Stimulated activated naive B cell treated with anti-CD40 and anti-IgM and Interleukin-4, amounts not matched to agents 10 μg/mL and 1 μg/mL and 100 μg/mL, for 72 hours (primary cell): Measurements from ENCODE around the gene MAPK8IP3.
A peak's percentile ranks its signal among the peaks of the same experiment; 100 is the strongest.

ENCODE experiments used
- ATAC-seq, 2 donors: fragments of 150-1000 bp; cut with Tn5 transposase; replicated peaks; 2 replicates each; pipeline ENCODE4 v1.10.0; 2021; ENCODE audit warnings: moderate library complexity in 1 of 2
- DNase-seq: peaks from one replicate; pipeline ENCODE4 v3.0.0; 2021
- H3K27ac Mint-ChIP-seq: one replicate; pipeline ENCODE4 v1.8.0; 2022; ENCODE audit warnings: mild to moderate bottlenecking, mixed read lengths
- H3K27me3 Mint-ChIP-seq, 2 donors: one replicate each; pipeline ENCODE4 v1.8.0; 2022; ENCODE audit warnings: mixed read lengths in 2 of 2
- H3K36me3 Mint-ChIP-seq, 2 donors: one replicate each; pipeline ENCODE4 v1.8.0; 2022; ENCODE audit warnings: mixed read lengths in 2 of 2, mild to moderate bottlenecking in 1 of 2
- H3K4me1 Mint-ChIP-seq, 2 donors: one replicate each; pipeline ENCODE4 v1.8.0; 2022; ENCODE audit warnings: mixed read lengths in 2 of 2, mild to moderate bottlenecking in 1 of 2
- H3K4me3 Mint-ChIP-seq, 2 donors: one replicate each; pipeline ENCODE4 v1.8.0; 2022; ENCODE audit warnings: mild to moderate bottlenecking in 2 of 2, mixed read lengths in 2 of 2, moderate library complexity in 1 of 2
- H3K9me3 Mint-ChIP-seq, 2 donors: one replicate each; pipeline ENCODE4 v1.8.0; 2022; ENCODE audit warnings: mixed read lengths in 2 of 2, mild to moderate bottlenecking in 1 of 2

MAPK8IP3 gene

DNA sequence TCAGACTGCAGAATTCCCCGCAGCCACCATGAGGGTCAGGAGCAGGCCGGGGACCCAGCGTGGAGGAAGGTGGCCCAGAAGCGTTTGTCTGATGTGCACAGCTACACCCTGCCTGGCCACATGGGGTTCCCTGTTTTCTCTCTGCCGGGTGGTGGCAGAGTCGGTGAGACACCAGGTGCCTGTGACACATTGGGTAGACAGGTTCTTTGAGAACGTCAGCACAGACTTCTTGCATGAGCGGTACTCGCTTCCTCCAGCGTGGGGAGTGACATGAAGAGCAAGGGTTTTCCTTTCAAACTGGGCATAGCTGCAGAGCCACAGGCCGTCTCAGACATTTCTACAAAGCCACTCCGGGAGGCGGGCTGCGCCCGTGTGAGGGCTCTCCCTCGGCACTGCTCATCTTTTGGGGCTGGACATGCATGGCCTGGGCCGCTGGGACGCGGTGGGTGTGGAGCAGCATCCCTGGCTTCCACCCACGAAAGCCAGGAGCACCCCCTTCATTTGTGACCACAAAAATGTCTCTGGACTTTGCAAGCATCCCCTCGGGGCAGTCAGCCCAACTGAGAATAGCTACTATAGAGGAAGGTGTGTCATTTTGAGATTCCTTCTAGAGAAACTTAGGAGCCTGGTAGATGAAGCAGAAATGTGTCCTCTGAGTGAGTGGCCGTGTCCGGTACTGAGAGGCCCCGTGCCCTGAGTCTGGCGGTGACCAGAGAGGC, 39.3 kb downstream of the MAPK8IP3 start:
- peaks cover 23 to 41% of the 10 kb centered on the region in 2 donors for H3K36me3 Mint-ChIP-seq
- DNase-seq (no peak), ATAC-seq (no peak)
- H3K27me3 Mint-ChIP-seq: no peaks in the 10 kb centered on the region
- peaks cover 0 to 8% of the 10 kb centered on the region in 2 donors for H3K4me1 Mint-ChIP-seq
- H3K9me3 Mint-ChIP-seq: no peaks in the 10 kb centered on the region
- H3K27ac Mint-ChIP-seq: peak overlapping the region; percentile 9
- H3K4me3 Mint-ChIP-seq: no peak overlapping the region

DNA sequence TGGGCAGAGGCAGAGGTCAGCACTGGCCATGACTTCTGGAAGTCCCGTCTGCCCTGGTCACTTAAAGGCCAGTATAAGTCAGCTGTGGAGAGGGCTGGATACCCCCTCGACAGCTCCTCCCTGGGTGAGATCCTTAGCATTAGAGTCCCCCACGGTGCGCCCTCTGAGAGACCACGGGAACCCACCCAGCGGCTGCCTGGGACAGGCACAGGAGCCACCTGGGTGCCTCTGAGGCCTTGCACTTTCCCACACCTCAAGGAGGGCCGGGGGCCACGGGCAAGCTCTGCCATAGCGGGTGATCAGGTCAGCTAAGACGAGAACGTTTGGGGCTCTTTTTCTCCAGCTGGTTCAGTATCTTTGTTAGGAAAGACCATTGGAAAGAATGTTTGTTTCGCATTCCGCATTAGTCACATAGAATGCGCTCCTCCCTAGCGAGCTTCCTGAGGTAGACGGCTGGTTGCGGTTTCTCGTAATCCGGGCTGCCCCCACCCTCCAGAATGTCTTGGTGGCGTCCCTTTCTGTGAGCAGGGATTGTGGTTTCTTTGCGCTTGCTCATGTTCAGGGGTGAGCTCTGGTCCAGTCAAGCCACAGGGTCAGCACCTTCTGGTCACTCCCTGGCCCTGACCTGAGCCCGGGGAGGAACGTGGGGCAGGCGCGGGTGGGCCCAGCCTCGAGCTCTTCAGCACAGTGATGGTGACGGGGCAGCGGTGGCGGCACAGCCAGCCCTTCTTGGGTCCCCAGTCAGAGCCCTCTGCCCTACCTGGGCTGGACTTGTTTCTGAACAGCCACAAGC, 40.1 kb downstream of the MAPK8IP3 start:
- peak overlapping the region; percentile 9 for H3K27ac Mint-ChIP-seq
- peaks cover 23 to 45% of the 10 kb centered on the region in 2 donors for H3K36me3 Mint-ChIP-seq
- ATAC-seq (no peak), DNase-seq (no peak)
- H3K27me3 Mint-ChIP-seq: no peaks in the 10 kb centered on the region
- peaks cover 0 to 5% of the 10 kb centered on the region in 2 donors for H3K4me1 Mint-ChIP-seq
- no peak overlapping the region for H3K4me3 Mint-ChIP-seq
- H3K9me3 Mint-ChIP-seq: no peaks in the 10 kb centered on the region

DNA sequence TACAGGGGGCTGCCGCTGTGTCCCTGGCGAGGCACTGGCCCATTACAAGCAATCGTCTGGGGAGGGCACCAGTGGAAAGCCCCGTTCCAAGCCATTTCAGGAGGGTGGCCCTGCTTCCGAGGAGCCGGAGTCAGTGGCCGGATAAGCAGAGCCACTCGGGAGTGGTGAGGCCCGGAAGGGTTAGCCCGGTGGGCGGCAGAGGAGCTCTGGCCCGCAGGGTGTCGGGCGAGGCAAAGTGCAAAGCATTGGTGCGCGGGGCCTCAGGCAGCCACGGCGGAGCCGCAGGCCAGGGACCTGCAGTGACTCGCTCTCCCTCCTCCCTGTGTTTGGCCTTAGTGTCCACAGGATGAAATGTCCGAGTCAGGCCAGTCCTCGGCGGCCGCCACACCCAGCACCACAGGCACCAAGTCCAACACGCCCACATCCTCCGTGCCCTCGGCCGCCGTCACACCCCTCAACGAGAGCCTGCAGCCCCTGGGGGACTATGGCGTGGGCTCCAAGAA, 40.7 kb downstream of the MAPK8IP3 start:
- Mint-ChIP-seq H3K4me3 (no peak overlapping the region), H3K4me1 (peaks cover 0 to 4% of the 10 kb centered on the region in 2 donors), H3K27me3 (no peaks in the 10 kb centered on the region), H3K36me3 (peaks cover 23 to 45% of the 10 kb centered on the region in 2 donors), H3K9me3 (no peaks in the 10 kb centered on the region), H3K27ac (peak overlapping the region; percentile 42)
- DNase-seq (no peak), ATAC-seq (no peak)

DNA sequence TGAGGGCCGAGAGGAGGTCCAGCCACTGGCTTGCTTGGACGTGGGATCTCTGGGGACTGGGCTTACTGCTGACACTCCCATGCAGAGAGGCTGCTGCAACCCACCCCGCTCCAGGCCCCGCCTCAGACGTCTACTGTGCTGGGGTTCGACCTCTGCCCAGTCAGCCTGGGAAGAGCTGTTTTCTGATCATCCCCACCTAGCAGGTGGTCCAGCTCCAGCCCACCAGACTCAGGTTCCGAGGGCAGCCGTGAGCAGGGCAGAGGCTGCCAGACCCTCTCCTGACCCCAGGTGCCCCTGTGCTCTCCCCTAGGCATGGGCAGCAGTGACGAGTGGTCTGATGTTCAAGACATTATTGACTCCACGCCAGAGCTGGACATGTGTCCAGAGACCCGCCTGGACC, 41.9 kb downstream of the MAPK8IP3 start:
- Mint-ChIP-seq H3K4me1 (peaks cover 0 to 3% of the 10 kb centered on the region in 2 donors), H3K9me3 (no peaks in the 10 kb centered on the region), H3K4me3 (no peak overlapping the region), H3K27me3 (no peaks in the 10 kb centered on the region), H3K36me3 (peaks cover 23 to 51% of the 10 kb centered on the region in 2 donors), H3K27ac (no peak overlapping the region)
- ATAC-seq: no peak
- no peak for DNase-seq

DNA sequence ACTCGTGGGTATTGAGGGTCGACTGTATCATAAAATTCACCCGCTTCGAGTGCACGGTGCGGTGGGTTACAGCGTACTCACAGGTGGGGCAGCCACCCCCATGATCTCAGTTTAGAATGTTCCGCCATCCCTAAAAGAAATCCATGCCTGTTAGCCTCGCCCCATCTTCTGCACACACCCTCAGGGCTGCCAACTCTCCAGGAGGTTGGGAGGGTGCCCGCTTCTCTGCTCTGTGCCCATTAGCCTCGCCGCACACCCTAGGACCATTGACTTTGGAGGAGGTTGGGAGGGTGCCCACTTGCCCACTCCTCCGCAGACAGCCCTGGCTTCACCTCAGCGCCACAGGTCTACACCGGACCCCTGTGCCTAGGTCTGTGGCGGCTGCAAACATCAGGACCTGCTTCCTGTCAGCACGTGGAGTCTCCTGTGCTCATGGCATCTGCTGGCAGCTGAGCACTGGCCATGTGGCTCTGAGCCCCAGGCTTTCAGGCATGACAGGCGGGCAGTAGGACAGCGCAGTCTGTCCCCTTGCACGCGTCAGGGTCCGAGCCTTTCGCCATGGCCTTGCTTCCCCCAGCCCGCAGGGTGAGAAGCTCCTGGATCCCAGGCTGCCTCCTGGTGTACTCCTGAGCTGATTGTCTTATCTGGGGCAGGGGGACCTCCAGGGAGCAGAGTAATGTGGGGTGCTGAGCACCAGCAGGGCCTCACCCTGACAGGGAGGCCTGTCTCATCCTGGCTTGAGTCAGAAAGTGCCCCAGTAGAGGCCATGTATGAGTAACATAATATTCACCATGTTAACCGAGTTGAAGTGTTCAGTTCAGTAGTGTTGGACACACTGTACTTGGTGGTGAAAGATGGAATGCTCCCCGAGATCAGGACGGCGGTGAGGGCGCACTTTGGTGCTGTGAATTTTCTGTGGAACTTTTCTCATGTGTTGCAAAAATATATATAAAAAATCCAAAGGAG, 43.4 kb downstream of the MAPK8IP3 start:
- no peaks in the 10 kb centered on the region for H3K27me3 Mint-ChIP-seq
- ATAC-seq: no peak
- no peak overlapping the region for H3K4me3 Mint-ChIP-seq
- peaks cover 0 to 3% of the 10 kb centered on the region in 2 donors for H3K4me1 Mint-ChIP-seq
- H3K36me3 Mint-ChIP-seq: peaks cover 21 to 50% of the 10 kb centered on the region in 2 donors
- H3K27ac Mint-ChIP-seq: no peak overlapping the region
- no peak for DNase-seq
- no peaks in the 10 kb centered on the region for H3K9me3 Mint-ChIP-seq

DNA sequence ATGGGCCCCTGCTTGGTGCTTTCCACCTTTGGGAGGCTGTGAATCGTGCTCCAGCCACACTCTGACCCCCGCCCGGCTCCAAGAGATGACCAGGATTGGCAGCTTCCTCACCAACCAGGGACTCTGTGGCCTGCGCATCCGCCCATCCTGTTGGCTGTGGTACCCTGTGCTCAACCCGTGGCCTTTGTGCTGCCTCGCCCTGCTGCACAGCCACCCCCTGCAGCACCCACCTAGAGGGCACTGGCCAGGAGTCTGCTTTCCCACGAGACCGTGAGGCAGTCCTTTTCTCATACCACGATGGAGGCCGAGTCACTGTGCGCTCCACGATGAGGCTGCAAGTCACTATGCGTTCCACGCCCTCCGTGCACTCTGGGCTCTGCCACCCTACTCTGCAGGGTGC, 46.0 kb downstream of the MAPK8IP3 start:
- no peak overlapping the region for H3K4me3 Mint-ChIP-seq
- H3K9me3 Mint-ChIP-seq: no peaks in the 10 kb centered on the region
- H3K27ac Mint-ChIP-seq: no peak overlapping the region
- no peaks in the 10 kb centered on the region for H3K4me1 Mint-ChIP-seq
- DNase-seq: no peak
- peaks cover 35 to 50% of the 10 kb centered on the region in 2 donors for H3K36me3 Mint-ChIP-seq
- H3K27me3 Mint-ChIP-seq: no peaks in the 10 kb centered on the region
- ATAC-seq: no peak

DNA sequence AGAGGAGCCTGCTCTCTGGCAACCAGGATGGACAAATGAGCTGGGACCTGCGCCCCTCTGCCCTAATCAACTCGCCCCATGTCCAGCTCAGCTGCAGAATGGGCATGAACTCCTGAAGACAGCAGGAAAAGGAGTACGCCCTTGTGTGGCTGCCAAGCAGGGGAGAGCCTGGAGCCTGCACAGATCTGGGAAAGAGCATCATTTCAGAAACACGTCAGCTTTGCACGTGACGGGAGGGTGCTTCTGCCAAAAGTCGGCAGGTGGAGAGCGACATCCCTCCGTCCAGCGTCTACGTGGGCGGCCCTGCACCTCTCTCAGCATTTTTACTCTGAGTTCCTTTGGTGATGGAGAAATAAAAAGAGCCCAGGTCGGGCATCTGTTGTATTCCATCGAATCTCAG, 46.9 kb downstream of the MAPK8IP3 start:
- no peak for DNase-seq
- H3K36me3 Mint-ChIP-seq: peaks cover 39 to 50% of the 10 kb centered on the region in 2 donors
- no peak for ATAC-seq
- H3K27me3 Mint-ChIP-seq: no peaks in the 10 kb centered on the region
- H3K4me1 Mint-ChIP-seq: peaks cover 0 to under 1% of the 10 kb centered on the region in 2 donors
- H3K27ac Mint-ChIP-seq: no peak overlapping the region
- no peak overlapping the region for H3K4me3 Mint-ChIP-seq
- H3K9me3 Mint-ChIP-seq: no peaks in the 10 kb centered on the region

DNA sequence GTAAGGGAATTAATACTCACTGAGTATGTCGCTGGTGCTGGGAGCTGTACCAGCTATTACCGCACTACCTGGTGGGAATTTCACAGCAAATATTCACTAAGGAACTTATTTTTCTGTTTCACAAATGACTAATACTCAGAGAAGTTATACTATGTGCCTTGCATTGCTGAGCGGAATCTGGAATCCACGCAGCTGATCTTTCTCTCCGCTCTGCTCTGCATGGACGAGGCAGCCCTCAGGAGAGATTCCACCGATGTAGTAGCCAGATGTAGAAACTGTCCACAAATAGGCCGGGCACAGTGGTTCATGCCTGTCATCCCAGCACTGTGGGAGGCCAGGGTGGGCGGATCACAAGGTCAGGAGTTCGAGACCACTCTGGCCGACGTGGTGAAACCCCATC, 48.2 kb downstream of the MAPK8IP3 start:
- H3K4me3 Mint-ChIP-seq: no peak overlapping the region
- H3K4me1 Mint-ChIP-seq: peaks cover 0 to 1% of the 10 kb centered on the region in 2 donors
- no peaks in the 10 kb centered on the region for H3K9me3 Mint-ChIP-seq
- H3K27me3 Mint-ChIP-seq: no peaks in the 10 kb centered on the region
- DNase-seq: no peak
- no peak for ATAC-seq
- peak overlapping the region; percentile 37 for H3K27ac Mint-ChIP-seq
- H3K36me3 Mint-ChIP-seq: peaks cover 43 to 52% of the 10 kb centered on the region in 2 donors

DNA sequence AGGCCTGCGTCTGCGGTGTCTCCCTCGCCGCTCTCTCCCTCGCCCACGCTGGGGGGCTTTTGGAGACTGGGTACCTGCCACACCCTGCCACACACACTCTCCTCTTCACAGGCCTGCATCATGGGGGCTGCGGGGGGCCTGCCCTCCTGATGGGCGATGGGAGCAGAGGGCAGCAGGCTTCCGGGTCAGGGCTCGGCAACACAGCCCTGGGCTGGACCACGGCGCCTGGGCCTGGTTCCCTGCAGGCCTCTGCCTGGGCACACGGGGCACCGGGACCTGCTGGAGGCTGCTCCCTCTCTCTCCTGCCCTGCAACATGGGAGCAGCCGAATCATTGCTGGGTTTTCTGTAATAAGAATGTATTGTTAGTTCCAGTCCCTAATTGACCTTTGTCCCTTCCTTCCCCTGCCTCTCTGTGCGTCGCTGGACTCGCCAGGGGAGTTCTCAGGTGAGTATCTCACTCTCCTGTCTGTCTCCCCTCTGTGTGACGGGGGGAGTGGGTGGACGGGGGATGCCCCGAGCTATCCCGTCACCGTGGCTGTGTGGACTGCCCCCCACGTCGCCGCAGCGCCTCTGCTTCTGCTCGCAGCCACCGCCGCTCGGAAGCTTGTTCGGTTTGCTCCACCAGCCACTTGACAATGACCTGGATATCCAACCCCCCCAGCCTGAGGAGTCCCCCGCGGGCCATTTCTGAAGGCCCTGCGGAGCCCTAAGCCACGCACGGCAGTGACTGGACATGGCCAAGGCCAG, 51.9 kb downstream of the MAPK8IP3 start:
- H3K9me3 Mint-ChIP-seq: no peaks in the 10 kb centered on the region
- peak overlapping the region; percentile 62 for H3K27ac Mint-ChIP-seq
- H3K4me3 Mint-ChIP-seq: no peak overlapping the region
- no peak for ATAC-seq
- DNase-seq: no peak
- H3K36me3 Mint-ChIP-seq: peaks cover 56 to 57% of the 10 kb centered on the region in 2 donors
- H3K4me1 Mint-ChIP-seq: peaks cover 0 to 3% of the 10 kb centered on the region in 2 donors
- no peaks in the 10 kb centered on the region for H3K27me3 Mint-ChIP-seq

DNA sequence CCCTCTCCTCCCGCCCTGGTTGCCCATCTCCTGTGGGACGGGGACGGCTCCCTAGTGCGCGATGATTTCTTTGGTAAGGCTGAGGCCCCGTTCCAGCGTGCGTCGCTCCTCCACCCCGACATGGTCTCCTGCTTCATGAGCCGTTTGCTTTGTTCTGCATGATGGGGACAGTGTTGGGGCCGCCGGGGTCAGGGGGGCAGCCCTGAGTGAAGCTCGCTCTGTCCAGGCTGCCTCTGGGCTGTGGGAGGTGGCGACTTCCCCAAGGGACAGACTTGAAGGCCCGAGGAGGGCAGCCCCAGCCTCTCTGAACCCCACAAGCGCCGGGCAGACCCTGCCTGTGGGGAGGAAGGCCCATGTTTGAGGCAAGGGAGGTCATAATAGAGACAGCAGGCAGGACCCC, 52.9 kb downstream of the MAPK8IP3 start:
- Mint-ChIP-seq H3K4me3 (no peak overlapping the region), H3K36me3 (peaks cover 58 to 59% of the 10 kb centered on the region in 2 donors), H3K27me3 (no peaks in the 10 kb centered on the region), H3K27ac (no peak overlapping the region), H3K9me3 (no peaks in the 10 kb centered on the region), H3K4me1 (peaks cover 0 to 3% of the 10 kb centered on the region in 2 donors)
- no peak for DNase-seq
- ATAC-seq: no peak

DNA sequence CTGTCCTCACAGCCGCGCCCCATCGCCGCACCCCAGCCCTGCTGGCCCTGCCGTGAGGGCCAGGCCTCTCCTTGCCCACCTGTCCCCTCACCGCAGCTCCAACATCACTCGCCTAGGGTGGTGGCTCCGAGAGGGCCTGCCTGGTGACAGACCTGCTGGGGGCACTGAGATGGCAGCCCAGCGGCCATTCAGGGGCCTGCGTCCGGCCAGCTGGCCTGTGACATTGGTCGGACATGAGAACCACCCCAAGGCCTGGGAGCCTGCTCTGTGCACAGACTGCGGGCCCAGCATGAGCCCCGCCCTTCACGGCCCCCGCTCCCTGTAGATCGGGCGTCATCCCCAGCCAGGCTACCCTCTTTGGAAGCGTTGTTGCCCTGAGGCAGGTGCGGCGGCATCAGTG, 53.5 kb downstream of the MAPK8IP3 start:
- Mint-ChIP-seq H3K4me1 (peaks cover 0 to 3% of the 10 kb centered on the region in 2 donors), H3K36me3 (peaks cover 55% of the 10 kb centered on the region in 2 donors), H3K9me3 (no peaks in the 10 kb centered on the region), H3K27me3 (no peaks in the 10 kb centered on the region), H3K27ac (no peak overlapping the region), H3K4me3 (no peak overlapping the region)
- ATAC-seq: no peak
- DNase-seq: no peak

DNA sequence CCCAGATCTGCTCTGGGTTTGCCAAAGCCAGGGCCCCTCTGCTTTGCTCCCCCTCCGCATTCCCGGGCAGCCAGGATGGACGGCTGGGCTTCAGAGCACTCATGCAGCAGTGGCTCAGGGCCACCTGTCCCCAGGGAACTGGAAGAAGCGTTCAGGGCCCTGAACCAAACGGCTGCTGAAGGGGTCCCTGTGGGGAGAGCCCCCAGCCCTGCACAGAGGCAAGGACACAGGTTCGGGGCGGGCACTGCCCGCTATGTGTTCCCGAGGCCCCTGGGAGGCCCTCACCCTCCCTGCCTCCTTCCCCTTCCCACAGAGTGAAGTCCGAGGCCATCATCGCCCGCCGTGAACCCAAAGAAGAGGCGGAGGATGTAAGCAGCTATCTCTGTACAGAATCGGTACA, 54.9 kb downstream of the MAPK8IP3 start:
- no peaks in the 10 kb centered on the region for H3K27me3 Mint-ChIP-seq
- H3K4me1 Mint-ChIP-seq: peaks cover 0 to 3% of the 10 kb centered on the region in 2 donors
- DNase-seq (no peak), ATAC-seq (no peak)
- no peaks in the 10 kb centered on the region for H3K9me3 Mint-ChIP-seq
- peak overlapping the region; percentile 47 for H3K27ac Mint-ChIP-seq
- peaks cover 44 to 49% of the 10 kb centered on the region in 2 donors for H3K36me3 Mint-ChIP-seq
- H3K4me3 Mint-ChIP-seq: no peak overlapping the region

DNA sequence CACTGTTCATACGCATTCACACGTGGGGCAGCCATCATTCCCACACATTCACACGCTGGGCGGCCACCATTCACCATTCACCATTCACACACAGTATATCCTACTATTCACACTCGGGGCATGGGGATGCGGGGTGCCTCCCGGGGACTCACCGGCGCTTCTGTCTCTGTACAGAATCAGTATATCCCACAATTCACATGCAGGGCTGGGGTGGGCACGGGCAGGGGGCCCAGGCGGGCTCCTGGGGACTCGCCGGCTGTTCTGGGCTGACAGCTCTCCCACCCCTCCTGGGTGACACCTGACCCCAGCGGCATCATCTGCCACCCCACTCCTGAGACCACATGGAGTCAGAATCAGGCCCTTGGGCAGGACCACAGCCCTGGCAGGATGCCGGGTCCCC, 55.8 kb downstream of the MAPK8IP3 start:
- no peak for ATAC-seq
- Mint-ChIP-seq H3K4me3 (no peak overlapping the region), H3K9me3 (no peaks in the 10 kb centered on the region), H3K36me3 (peaks cover 44 to 46% of the 10 kb centered on the region in 2 donors), H3K27me3 (no peaks in the 10 kb centered on the region), H3K4me1 (peaks cover 0 to 3% of the 10 kb centered on the region in 2 donors), H3K27ac (no peak overlapping the region)
- no peak for DNase-seq
